ENCODE data around the gene SERINC3. TPM values are rescaled to one million over a fixed set of nuclear protein-coding genes. Genes with fewer than 3 reads are reported as not detected.

SERINC3 gene
- total and polyA plus RNA-seq, 2 of the 8 experiments (the other 6 are each of a cell fraction or from before 2014, with no cell fraction given): 47.2 to 66.0 TPM

DNA sequence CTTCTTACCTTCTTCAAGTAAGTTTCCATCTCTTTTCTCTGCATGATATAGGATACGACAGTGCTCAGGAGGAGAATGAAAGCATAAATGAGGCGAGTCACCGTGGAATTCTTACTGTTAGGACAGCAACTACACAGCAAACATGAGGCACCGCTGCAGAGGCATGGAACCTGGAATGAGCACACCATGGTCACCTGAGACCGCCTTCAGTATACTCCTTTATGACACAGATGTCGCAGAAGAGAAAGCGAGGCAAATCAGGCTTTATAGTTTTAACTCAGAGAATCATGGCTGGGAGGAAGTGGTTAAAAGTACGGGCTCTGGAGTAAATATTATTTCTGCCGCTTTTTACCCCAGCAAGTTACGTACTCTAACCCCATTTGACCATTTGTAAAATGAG lies 8.0 kb downstream of the SERINC3 start:
- Histone ChIP-seq H2AFZ (ENCODE audit: low read length) (no peak overlapping the region), H2BK12ac (ENCODE audit: low read depth, low read length) (no peak overlapping the region), H3K79me2 (ENCODE audit: control insufficient read depth in 1 of 2, insufficient read depth in 2 of 2, low read length in 2 of 2) (peaks cover 0 to 23% of the 10 kb centered on the region in 2 experiments; a peak in 3 of 4 replicates), H3K4me1 (replicated peaks in 1 of 4; ENCODE audit: control insufficient read depth in 3 of 4, insufficient read depth in 4 of 4, low read length in 3 of 4) (no peaks in the 10 kb centered on the region), H2BK5ac (ENCODE audit: low read depth, low read length) (no peak overlapping the region), H3K23me2 (ENCODE audit: low read depth, low read length) (no peaks in the 10 kb centered on the region), H3K9ac (replicated peaks in 1 of 4; ENCODE audit: extremely low read depth in 1 of 4, low read depth in 3 of 4, low read length in 3 of 4) (no peak overlapping the region), H4K91ac (replicated peaks; ENCODE audit: insufficient read length, low read length) (no peak overlapping the region), H3K18ac (ENCODE audit: extremely low read depth, low read length) (no peak overlapping the region), H3K4me3 (ENCODE audit: extremely low read depth in 1 of 4, insufficient read depth in 2 of 4, low read depth in 3 of 4, low read length in 4 of 4) (no peak overlapping the region), H4K20me1 (replicated peaks in 1 of 2; ENCODE audit: control insufficient read depth in 1 of 2, insufficient read depth in 2 of 2, low read length in 2 of 2) (peaks cover 0 to 1% of the 10 kb centered on the region in 2 experiments), H3K27ac (ENCODE audit: low read depth, low read length) (no peak overlapping the region), H3K23ac (ENCODE audit: insufficient read length) (no peak overlapping the region), H2BK15ac (ENCODE audit: low read length) (no peak overlapping the region), H4K5ac (ENCODE audit: insufficient read length, low read depth, low read length) (no peak overlapping the region), H2BK20ac (ENCODE audit: low read length) (no peak overlapping the region), H2AK5ac (ENCODE audit: low read depth, low read length) (no peak overlapping the region), H3K4ac (replicated peaks; ENCODE audit: insufficient read length, low read depth, low read length) (no peak overlapping the region), H3K79me1 (ENCODE audit: low read depth, low read length) (peaks cover 4% of the 10 kb centered on the region), H3K27me3 (replicated peaks in 1 of 4; ENCODE audit: control insufficient read depth in 3 of 4, extremely low read depth in 1 of 4, insufficient read depth in 3 of 4, low read length in 3 of 4) (no peaks in the 10 kb centered on the region), H3K36me3 (ENCODE audit: control insufficient read depth in 2 of 4, insufficient read depth in 4 of 4, low read length in 3 of 4) (peaks cover 0 to 11% (median 6%) of the 10 kb centered on the region in 4 experiments; a peak in 5 of 8 replicates), H3K9me3 (ENCODE audit: insufficient read depth in 2 of 2, low read depth in 1 of 2, low read length in 1 of 2) (no peaks in the 10 kb centered on the region), H3K56ac (replicated peaks; ENCODE audit: insufficient read length, low read depth, low read length) (no peak overlapping the region), H3K14ac (ENCODE audit: insufficient read length) (no peak overlapping the region), H4K8ac (ENCODE audit: extremely low read depth, insufficient read depth, low read length) (no peak overlapping the region), H2BK120ac (replicated peaks; ENCODE audit: low read depth, low read length) (no peak overlapping the region), H3K4me2 (ENCODE audit: insufficient read depth in 1 of 2, low read depth in 2 of 2, low read length in 2 of 2) (no peak overlapping the region)
- FAIRE-seq (no peak), DNase-seq (ENCODE audit: low read depth in 1 of 2, low spot score in 2 of 2) (no peak)
- CTCF ChIA-PET (ENCODE audit: partially characterized antibody): interaction anchor here (0.6 to 1.1 kb wide), 3 partner anchors 11 to 96 kb away, joined by 3 to 5 read pairs (median 3); no protein-coding TSS in a partner anchor
- WGBS, 2 experiments (ENCODE audit: extremely low coverage in 1 of 2, insufficient coverage in 1 of 2, insufficient read length in 1 of 2, insufficient replicate concordance in 2 of 2, low coverage in 1 of 2, low lambda C conversion rate in 2 of 2, missing lambda C conversion rate in 1 of 2): 96% methylated on average over 10 of the region's 10 CpGs; no CpG with 5 or more reads in 1 of the 2 experiments
- POLR2A ChIA-PET (ENCODE audit: partially characterized antibody): no interaction called here
- TF ChIP-seq, protein P1, sequence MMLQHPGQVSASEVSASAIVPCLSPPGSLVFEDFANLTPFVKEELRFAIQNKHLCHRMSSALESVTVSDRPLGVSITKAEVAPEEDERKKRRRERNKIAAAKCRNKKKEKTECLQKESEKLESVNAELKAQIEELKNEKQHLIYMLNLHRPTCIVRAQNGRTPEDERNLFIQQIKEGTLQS (IDR thresholded peaks at IDR 0.05; ENCODE audit: insufficient read depth, low read depth, low read length): no peak
- TF ChIP-seq, protein P2, sequence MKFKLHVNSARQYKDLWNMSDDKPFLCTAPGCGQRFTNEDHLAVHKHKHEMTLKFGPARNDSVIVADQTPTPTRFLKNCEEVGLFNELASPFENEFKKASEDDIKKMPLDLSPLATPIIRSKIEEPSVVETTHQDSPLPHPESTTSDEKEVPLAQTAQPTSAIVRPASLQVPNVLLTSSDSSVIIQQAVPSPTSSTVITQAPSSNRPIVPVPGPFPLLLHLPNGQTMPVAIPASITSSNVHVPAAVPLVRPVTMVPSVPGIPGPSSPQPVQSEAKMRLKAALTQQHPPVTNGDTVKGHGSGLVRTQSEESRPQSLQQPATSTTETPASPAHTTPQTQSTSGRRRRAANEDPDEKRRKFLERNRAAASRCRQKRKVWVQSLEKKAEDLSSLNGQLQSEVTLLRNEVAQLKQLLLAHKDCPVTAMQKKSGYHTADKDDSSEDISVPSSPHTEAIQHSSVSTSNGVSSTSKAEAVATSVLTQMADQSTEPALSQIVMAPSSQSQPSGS (IDR thresholded peaks at IDR 0.05; ENCODE audit: low read length): no peak
- TF ChIP-seq ASH2L (IDR thresholded peaks at IDR 0.05; ENCODE audit: low read length): no peak
- TF ChIP-seq SP4 (IDR thresholded peaks at IDR 0.05; ENCODE audit: low read length): no peak
- no peak for TF ChIP-seq CTBP2 (IDR thresholded peaks at IDR 0.05; ENCODE audit: borderline replicate concordance, insufficient read depth, insufficient read length, low read length)
- no peak for TF ChIP-seq KDM4A (IDR thresholded peaks at IDR 0.05; ENCODE audit: low read depth, low read length, severe bottlenecking)
- TF ChIP-seq BRCA1 (IDR thresholded peaks at IDR 0.05; ENCODE audit: low read depth, low read length): no peak
- TF ChIP-seq TEAD4 (IDR thresholded peaks at IDR 0.05; ENCODE audit: low read depth, low read length): no peak
- TF ChIP-seq HDAC2 (IDR thresholded peaks at IDR 0.05; ENCODE audit: borderline replicate concordance in 1 of 2, low read depth in 2 of 2, low read length in 2 of 2): no peak
- TF ChIP-seq TAF7 (optimal IDR thresholded peaks at IDR 0.05; ENCODE audit: borderline replicate concordance, low read depth, low read length): no peak
